Prostate gland (tissue), 2 donors: ENCODE data around the gene CASP10. TPM values are rescaled to one million over a fixed set of nuclear protein-coding genes. Genes with fewer than 3 reads are reported as not detected.

Experiments used
- DNase-seq: peaks from one replicate; pipeline ENCODE4 v3.0.0-alpha.2; 2019; ENCODE audit warnings: low spot score
- H3K27ac ChIP-seq, 2 donors: fragments of 200-600 bp; sonication (generic); 2 replicates each; pipeline ENCODE4 v1.5.1; 2017 to 2019
- H3K27me3 ChIP-seq: fragments of 200-600 bp; sonication (generic); replicated peaks from 2 replicates; pipeline ENCODE4 v1.5.1; 2019; ENCODE audit not compliant: insufficient read depth
- H3K36me3 ChIP-seq, 2 donors: fragments of 200-600 bp; sonication (generic); 1 replicate in 1 of 2; 2 replicates in 1 of 2; pipeline versions ENCODE4 v1.5.1 to v1.8.1; 2017 to 2019
- H3K4me1 ChIP-seq: fragments of 200-600 bp; sonication (generic); replicated peaks from 2 replicates; pipeline ENCODE4 v1.5.1; 2019
- H3K4me3 ChIP-seq, 2 donors: fragments of 200-600 bp; sonication (generic); 2 replicates each; pipeline ENCODE4 v1.5.1; 2017 to 2019
- H3K9me3 ChIP-seq: fragments of 200-600 bp; sonication (generic); 2 replicates; pipeline ENCODE4 v1.5.1; 2017
- POLR2A ChIP-seq: fragments of 450-650 bp; IDR thresholded peaks from one replicate; pipeline ENCODE4 v1.6.1; 2016; ENCODE audit warnings: antibody characterized with exemption, mild to moderate bottlenecking
- POLR2AphosphoS5 ChIP-seq: sonication (generic); formaldehyde crosslinking; IDR thresholded peaks from one replicate; pipeline ENCODE4 v1.6.1; 2017; ENCODE audit warnings: antibody characterized with exemption
- WGBS: methylation state at CpG from one replicate; pipeline ENCODE4 v1.1.5; 2018; 5-methylcytosine and 5-hydroxymethylcytosine counted together
- intact Hi-C: fragments of 100-400 bp; cut with DNase I; formaldehyde crosslinking; loops from one replicate; pipeline ENCODE4 v1.14.2; 2022
- total RNA-seq, 2 donors: library from RNA; depleted of rRNA; stranded (reverse); fragments of >200 nt; gene quantifications; one replicate each; pipeline ENCODE4 v1.1.0, GENCODE V29; 2016
- TF ChIP-seq, protein P1 (sequence below), 4 experiments: fragments of 200-600 bp in 2 of 4; fragments of 450-650 bp in 2 of 4; sonication (generic) in 2 of 4; IDR thresholded peaks; 1 replicate in 3 of 4; 2 replicates in 1 of 4; pipeline ENCODE4 v1.5.1; 2016 to 2019; ENCODE audit warnings: antibody characterized with exemption in 4 of 4, mild to moderate bottlenecking in 2 of 4, moderate library complexity in 2 of 4

CASP10 gene
- total RNA-seq, 2 donors from 2014 or later: 1.7 to 9.8 TPM

DNA sequence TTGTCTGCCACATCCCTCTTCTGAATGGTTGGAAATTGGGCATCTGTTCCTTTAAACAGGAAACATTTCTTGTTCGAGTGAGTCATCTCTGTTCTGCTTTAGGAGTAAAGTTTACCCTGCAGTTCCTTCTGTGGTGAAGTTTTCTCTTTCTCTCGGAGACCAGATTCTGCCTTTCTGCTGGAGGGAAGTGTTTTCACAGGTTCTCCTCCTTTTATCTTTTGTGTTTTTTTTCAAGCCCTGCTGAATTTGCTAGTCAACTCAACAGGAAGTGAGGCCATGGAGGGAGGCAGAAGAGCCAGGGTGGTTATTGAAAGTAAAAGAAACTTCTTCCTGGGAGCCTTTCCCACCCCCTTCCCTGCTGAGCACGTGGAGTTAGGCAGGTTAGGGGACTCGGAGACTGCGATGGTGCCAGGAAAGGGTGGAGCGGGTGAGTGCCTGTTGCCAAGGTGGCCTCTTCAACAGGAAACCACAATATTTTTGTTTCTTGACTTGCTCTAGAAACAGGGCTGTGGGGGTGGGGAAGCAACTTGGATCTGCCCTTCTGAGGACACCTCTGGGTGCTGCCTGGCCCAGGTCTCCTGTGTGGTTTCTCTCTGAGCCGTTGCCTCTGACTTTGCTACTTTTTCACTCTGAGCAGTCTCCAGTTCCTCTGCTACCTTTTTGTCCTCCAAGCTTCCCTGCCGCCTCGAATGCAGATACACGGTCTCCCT lies 75.2 kb downstream of the CASP10 start:
- Histone ChIP-seq H3K36me3 (no peaks in the 10 kb centered on the region), H3K4me1 (no peaks in the 10 kb centered on the region), H3K27ac (peak overlapping the region; percentile 80 to 83), H3K27me3 (no peaks in the 10 kb centered on the region), H3K9me3 (no peaks in the 10 kb centered on the region), H3K4me3 (peak overlapping the region; percentile 38 to 40)
- 0% methylated on average over 10 of the region's 10 CpGs for WGBS
- peak; percentile 78 for DNase-seq
- intact Hi-C loops: no loop called here
- TF ChIP-seq, protein P1, sequence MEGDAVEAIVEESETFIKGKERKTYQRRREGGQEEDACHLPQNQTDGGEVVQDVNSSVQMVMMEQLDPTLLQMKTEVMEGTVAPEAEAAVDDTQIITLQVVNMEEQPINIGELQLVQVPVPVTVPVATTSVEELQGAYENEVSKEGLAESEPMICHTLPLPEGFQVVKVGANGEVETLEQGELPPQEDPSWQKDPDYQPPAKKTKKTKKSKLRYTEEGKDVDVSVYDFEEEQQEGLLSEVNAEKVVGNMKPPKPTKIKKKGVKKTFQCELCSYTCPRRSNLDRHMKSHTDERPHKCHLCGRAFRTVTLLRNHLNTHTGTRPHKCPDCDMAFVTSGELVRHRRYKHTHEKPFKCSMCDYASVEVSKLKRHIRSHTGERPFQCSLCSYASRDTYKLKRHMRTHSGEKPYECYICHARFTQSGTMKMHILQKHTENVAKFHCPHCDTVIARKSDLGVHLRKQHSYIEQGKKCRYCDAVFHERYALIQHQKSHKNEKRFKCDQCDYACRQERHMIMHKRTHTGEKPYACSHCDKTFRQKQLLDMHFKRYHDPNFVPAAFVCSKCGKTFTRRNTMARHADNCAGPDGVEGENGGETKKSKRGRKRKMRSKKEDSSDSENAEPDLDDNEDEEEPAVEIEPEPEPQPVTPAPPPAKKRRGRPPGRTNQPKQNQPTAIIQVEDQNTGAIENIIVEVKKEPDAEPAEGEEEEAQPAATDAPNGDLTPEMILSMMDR (IDR thresholded peaks at IDR 0.05): peak in 1 of 4 experiments; percentile 23
- TF ChIP-seq POLR2A: peak; percentile 38
- peak; percentile 51 for TF ChIP-seq POLR2AphosphoS5

DNA sequence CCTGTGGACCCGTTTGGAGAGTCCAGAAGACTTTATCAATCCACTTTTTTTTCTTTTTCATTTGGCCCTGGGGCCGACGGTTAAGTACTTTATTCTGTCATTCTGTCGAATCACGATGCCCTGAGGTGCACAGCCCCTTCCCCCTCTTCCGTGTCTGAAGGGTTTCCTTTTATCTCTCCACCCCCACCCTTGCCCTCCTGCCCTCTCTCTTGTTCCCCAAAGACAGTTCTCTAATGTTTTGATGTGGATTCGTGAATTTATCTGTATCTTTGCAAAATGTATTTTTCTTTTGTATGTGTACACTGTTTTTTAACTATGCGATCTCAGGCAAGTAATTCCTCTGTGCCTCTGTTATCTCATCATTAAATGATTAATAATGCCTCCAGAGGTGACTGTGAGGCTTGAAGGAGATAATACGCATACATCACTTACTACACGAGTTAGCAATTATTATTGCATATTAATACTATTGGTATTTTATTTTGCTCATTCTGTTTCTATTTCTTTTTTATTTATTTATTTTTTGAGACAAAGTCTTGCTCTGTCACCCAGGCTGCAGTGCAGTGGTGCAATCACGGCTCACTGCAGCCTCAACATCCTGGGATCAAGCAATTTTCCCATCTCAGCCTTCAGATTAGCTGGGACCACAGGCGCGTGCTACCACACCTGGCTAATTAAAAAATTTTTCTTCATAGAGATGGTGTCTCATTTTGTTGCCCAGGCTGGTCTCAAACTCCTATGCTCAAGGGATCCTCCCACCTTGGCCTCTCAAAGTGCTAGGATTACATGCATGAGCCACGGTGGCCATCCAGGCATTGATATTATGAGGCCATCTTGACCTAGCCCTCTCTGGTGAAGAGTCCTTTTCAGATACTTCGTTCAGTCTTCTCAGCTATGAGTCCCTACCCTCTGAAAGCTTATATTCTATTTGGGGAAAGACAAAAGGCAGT lies 76.0 kb downstream of the CASP10 start:
- H3K36me3 ChIP-seq: no peaks in the 10 kb centered on the region
- H3K4me1 ChIP-seq: no peaks in the 10 kb centered on the region

DNA sequence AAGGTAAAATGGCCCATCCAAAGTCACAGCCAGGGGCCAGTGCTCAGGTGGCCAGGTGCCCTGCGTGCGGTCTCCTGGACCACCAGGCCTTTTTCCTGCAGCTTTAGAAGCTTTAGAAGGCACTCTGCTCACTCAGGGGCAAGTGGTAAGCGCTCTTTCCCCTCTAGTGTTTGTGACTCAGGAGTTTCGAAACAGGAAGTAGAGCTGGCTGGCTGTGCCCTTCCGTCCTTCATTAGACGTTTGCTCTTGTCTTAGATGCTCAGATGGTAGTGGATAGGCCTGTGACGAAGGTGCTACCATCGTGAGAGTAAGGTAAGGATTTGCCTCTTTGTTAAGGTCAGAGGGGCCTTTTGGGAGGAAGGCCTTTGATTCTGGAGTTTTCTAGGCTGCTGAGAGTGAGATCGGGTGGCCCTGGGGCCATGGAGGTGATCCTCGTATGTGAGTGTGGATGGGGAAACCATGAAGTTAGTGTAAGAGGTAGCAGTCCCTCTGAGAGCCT lies 77.4 kb downstream of the CASP10 start, which contains the start of gene CASP8:
CASP8 (plus strand) TSS at position 235 of the 499 bp plus-strand sequence. CDS start 5,951 bp downstream, outside the sequence.
- intact Hi-C loops: no loop called here
- H3K36me3 ChIP-seq: no peaks in the 10 kb centered on the region
- H3K4me1 ChIP-seq: no peaks in the 10 kb centered on the region
- WGBS: 79% methylated on average over 10 of the region's 10 CpGs
- H3K27ac ChIP-seq: peak within 1 kb of the TSS in 1 of 2 donors; percentile 3
- TF ChIP-seq, protein P1 (IDR thresholded peaks at IDR 0.05): no peak
- TF ChIP-seq POLR2AphosphoS5 (no peak), POLR2A (no peak)
- no peak within 1 kb of the TSS for H3K4me3 ChIP-seq
- H3K27me3 ChIP-seq: no peaks in the 10 kb centered on the region
- H3K9me3 ChIP-seq: no peaks in the 10 kb centered on the region
- no peak for DNase-seq

More for the DNA sequence above, 76.0 kb downstream of the CASP10 start:
- no peaks in the 10 kb centered on the region for H3K27me3 ChIP-seq
- 34% methylated on average over 15 of the region's 15 CpGs for WGBS
- no peak for DNase-seq
- intact Hi-C loops: no loop called here
- H3K4me3 ChIP-seq: peak overlapping the region; percentile 38 to 40
- TF ChIP-seq POLR2A: no peak
- TF ChIP-seq POLR2AphosphoS5: no peak
- TF ChIP-seq, protein P1 (IDR thresholded peaks at IDR 0.05): no peak
- no peaks in the 10 kb centered on the region for H3K9me3 ChIP-seq
- H3K27ac ChIP-seq: peak overlapping the region; percentile 80 to 83

DNA sequence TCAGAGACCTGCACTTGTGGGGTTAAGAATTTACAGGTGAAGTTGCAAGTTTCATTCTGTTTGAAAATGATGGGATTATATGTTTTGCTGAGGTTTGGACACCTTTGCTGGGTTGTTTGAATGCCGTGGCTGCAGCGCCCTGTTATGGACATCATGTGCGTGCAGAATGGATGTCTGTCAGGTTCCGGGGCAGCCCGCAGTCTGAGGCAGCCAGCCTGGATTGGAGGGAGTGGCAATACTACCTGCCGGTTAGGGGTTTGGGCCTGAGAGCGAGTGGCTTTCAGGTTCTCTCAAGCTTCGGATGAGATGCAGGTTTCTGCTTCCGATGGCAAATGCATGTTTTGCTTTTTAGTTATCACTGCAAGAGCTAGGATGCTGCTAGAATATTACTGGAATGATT lies 78.5 kb downstream of the CASP10 start:
- H3K4me3 ChIP-seq: no peak overlapping the region
- no peak for DNase-seq

More for the DNA sequence above, 78.5 kb downstream of the CASP10 start:
- WGBS: 73% methylated on average over 9 of the region's 9 CpGs
- Histone ChIP-seq H3K27me3 (no peaks in the 10 kb centered on the region), H3K36me3 (no peaks in the 10 kb centered on the region), H3K9me3 (no peaks in the 10 kb centered on the region), H3K27ac (no peak overlapping the region), H3K4me1 (no peaks in the 10 kb centered on the region)
- TF ChIP-seq, protein P1 (IDR thresholded peaks at IDR 0.05): no peak
- TF ChIP-seq POLR2A: no peak
- no peak for TF ChIP-seq POLR2AphosphoS5
- intact Hi-C loops: no loop called here
